ENCODE results near the gene CHAD. TPM values are rescaled to one million over a fixed set of nuclear protein-coding genes. Genes with fewer than 3 reads are reported as not detected.
A peak's percentile ranks its signal among the peaks of the same experiment; 100 is the strongest.

CHAD gene
- total RNA-seq, 1 experiment from 2014 or later: 0.57 TPM

GRCh38 chr17:50507871-50508572, 39.3 kb upstream of the CHAD start, which contains the start of gene MYCBPAP:
TSS of gene MYCBPAP (plus strand) at chr17:50508439. CDS start at chr17:50508675, 236 bp downstream.
- peaks cover 16% of the 10 kb centered on the region for H3K27me3 Mint-ChIP-seq (ENCODE audit: low read depth)
- H3K27ac Mint-ChIP-seq: peak within 1 kb of the TSS; percentile 45 to 83 (median 77); a peak in 6 of 7 replicates
- H3K4me2 ChIP-seq (ENCODE audit: insufficient read depth, insufficient read length, low read length): peak within 1 kb of the TSS; percentile 84
- peak within 1 kb of the TSS; percentile 87 for H3K18ac ChIP-seq (ENCODE audit: insufficient read length, low read depth, low read length)
- WGBS (ENCODE audit: extremely low coverage, insufficient read length, low lambda C conversion rate): no CpG with 5 or more reads among the region's 66 CpGs
- peak within 1 kb of the TSS; percentile 62 for H3K14ac ChIP-seq (ENCODE audit: insufficient read depth, low read length)
- no peaks in the 10 kb centered on the region for H3K79me1 ChIP-seq (ENCODE audit: insufficient read depth, low read depth, low read length, poor library complexity, severe bottlenecking)
- no peak within 1 kb of the TSS for H2BK12ac ChIP-seq (ENCODE audit: insufficient read length, low read depth, low read length)
- peaks cover 5% of the 10 kb centered on the region for H3K23me2 ChIP-seq (ENCODE audit: insufficient read length, low read depth, low read length, poor library complexity, severe bottlenecking)
- no peaks in the 10 kb centered on the region for H3K79me2 ChIP-seq (ENCODE audit: insufficient read depth, low read length)
- H3K23ac ChIP-seq (ENCODE audit: insufficient read length, low read depth, low read length): no peak within 1 kb of the TSS
- peaks cover 25 to 38% of the 10 kb centered on the region in 2 experiments for H3K4me1 Mint-ChIP-seq
- H3K4me3 Mint-ChIP-seq: peak within 1 kb of the TSS; percentile 85 to 94
- H3K36me3 Mint-ChIP-seq (ENCODE audit: insufficient read depth in 1 of 3, low read depth in 3 of 3): no peaks in the 10 kb centered on the region
- no peak within 1 kb of the TSS for H3T11ph ChIP-seq (ENCODE audit: low read length)
- no peaks in the 10 kb centered on the region for H3K9me3 ChIP-seq (ENCODE audit: control insufficient read depth, low read depth, low read length)
- H3K27me3 ChIP-seq (ENCODE audit: insufficient read depth, low read length): no peaks in the 10 kb centered on the region; the same call in 1 of the 2 replicates
- H3K27ac ChIP-seq (ENCODE audit: insufficient read length, low read depth, low read length): no peak within 1 kb of the TSS
- H2BK5ac ChIP-seq (ENCODE audit: insufficient read length, low read length): no peak within 1 kb of the TSS
- peaks cover 3% of the 10 kb centered on the region; the same call in 1 of the 2 replicates for H3K4me1 ChIP-seq (ENCODE audit: insufficient read depth, low read length)
- H4K20me1 ChIP-seq (ENCODE audit: control insufficient read depth, insufficient read depth, insufficient read length): no peaks in the 10 kb centered on the region
- no peak within 1 kb of the TSS for H4K8ac ChIP-seq (replicated peaks; ENCODE audit: insufficient read length, low read depth, low read length)
- no peak within 1 kb of the TSS for H4K91ac ChIP-seq (ENCODE audit: insufficient read length, low read depth, low read length)
- H4K5ac ChIP-seq (ENCODE audit: insufficient read length, low read depth, low read length): no peak within 1 kb of the TSS
- peak; percentile 24; the same call in 1 of the 3 replicates for TF ChIP-seq CTCF (conservative IDR thresholded peaks at IDR 0.05)
- no peaks in the 10 kb centered on the region; a peak in 2 of 5 replicates for H3K9me3 Mint-ChIP-seq
- H2AK5ac ChIP-seq (ENCODE audit: insufficient read length, low read length): no peak within 1 kb of the TSS
- no peak within 1 kb of the TSS for H3K56ac ChIP-seq (ENCODE audit: insufficient read length, low read depth, low read length)
- no peak within 1 kb of the TSS for H3K4ac ChIP-seq (ENCODE audit: low read depth, low read length)
- peak; percentile 90 for DNase-seq
- H3K9ac ChIP-seq (ENCODE audit: extremely low read depth, insufficient read length, low read length): peak within 1 kb of the TSS; percentile 47
- no peak within 1 kb of the TSS for H2BK15ac ChIP-seq (ENCODE audit: low read depth, low read length)
- no peak within 1 kb of the TSS for H2BK120ac ChIP-seq (ENCODE audit: low read depth, low read length, poor library complexity, severe bottlenecking)
- no peak within 1 kb of the TSS for H2AFZ ChIP-seq (ENCODE audit: low read length)
- H2BK20ac ChIP-seq (ENCODE audit: low read depth, low read length, poor library complexity, severe bottlenecking): no peak within 1 kb of the TSS

Measured in H9 (cell line).